Epithelial cell of proximal tubule (primary cell): ENCODE measurements around the gene UBC. TPM values are rescaled to one million over a fixed set of nuclear protein-coding genes. Genes with fewer than 3 reads are reported as not detected.
"Not testable (repeated sequence)": the region's sequence is repeated elsewhere in the genome, so short reads cannot be mapped to it uniquely, and the experiment has no call there.

Experiments
- DNase-seq: peaks from one replicate; pipeline ENCODE4 v3.0.0-alpha.2; 2011; ENCODE audit warnings: low read depth
- H3K4me3 ChIP-seq: 2 replicates; pipeline ENCODE4 v1.5.1; 2011; ENCODE audit warnings: low read depth, mild to moderate bottlenecking, low read length
- total RNA-seq: library from RNA; depleted of rRNA; stranded (reverse); fragments of >200 nt; gene quantifications from 2 replicates; pipeline ENCODE4 v1.2.3, GENCODE V29; 2015
- TF ChIP-seq, protein P1 (sequence below): conservative IDR thresholded peaks from 2 replicates; pipeline ENCODE4 v1.5.1; 2012; ENCODE audit warnings: low read depth, mild to moderate bottlenecking, low read length

UBC gene
- total RNA-seq, 1 donor from 2014 or later: 827 TPM

DNA sequence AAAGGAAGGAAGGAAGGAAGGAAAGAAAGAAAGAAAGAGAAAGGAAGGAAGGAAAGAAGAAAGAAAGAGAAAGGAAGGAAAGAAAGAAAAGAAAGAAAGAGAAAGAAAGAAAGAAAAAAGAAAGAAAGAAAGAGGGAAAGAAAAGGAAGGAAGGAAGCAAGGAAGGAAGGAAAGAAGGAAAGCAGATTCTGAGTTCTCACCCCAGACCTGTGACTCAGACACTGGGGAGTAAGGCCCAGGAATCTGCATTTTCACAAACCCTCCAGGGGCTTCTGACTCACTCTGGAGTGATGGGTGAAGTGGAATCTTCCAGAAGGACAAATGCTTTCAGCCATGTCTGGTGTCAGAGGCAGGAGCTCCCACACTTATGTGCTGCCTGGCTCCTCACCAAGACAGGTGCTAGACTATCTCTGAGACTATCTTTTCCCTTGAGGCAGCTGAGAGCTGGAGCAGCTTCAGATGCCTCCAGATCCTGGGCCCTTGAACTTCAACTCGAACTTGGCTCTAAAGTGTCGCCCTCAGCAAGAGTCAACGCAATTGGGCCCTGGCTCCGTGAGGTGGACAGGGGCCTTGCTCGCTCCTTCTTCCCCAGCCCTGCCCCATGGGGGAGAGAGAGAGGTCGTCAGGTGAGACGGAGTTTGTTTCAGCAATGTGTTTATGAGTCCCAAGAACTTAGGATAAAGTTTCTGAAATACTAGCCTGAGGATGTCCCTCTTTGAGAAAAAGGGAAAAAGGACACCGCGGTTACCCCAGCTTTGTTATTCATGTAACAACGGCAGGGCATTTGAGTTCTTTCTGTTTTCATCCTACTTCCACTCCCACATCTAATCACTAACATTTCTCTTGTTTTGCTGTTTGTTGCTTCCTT lies 31.0 kb downstream of the UBC start:
- DNase-seq: no peak
- H3K4me3 ChIP-seq: no peak overlapping the region
- TF ChIP-seq, protein P1, sequence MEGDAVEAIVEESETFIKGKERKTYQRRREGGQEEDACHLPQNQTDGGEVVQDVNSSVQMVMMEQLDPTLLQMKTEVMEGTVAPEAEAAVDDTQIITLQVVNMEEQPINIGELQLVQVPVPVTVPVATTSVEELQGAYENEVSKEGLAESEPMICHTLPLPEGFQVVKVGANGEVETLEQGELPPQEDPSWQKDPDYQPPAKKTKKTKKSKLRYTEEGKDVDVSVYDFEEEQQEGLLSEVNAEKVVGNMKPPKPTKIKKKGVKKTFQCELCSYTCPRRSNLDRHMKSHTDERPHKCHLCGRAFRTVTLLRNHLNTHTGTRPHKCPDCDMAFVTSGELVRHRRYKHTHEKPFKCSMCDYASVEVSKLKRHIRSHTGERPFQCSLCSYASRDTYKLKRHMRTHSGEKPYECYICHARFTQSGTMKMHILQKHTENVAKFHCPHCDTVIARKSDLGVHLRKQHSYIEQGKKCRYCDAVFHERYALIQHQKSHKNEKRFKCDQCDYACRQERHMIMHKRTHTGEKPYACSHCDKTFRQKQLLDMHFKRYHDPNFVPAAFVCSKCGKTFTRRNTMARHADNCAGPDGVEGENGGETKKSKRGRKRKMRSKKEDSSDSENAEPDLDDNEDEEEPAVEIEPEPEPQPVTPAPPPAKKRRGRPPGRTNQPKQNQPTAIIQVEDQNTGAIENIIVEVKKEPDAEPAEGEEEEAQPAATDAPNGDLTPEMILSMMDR: no peak

DNA sequence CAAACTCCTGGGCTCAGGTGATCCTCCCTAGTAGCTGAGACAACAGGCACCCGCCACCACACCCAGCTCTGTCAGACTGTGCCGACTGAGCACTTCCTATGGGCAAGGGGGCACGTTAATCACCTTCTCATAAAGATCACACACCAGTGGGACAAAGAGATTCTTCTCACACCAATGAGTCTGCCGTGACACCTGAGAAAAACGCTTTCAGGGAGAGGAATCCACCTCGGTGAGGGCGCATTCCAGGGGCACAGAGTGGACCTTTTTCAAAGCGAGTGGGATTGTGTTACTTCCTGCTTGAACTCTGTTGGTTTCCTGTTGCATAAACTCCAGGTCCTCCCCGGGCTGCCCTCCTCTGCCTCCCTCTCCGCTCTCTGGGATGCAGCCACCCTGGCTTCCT lies 33.3 kb downstream of the UBC start:
- no peak overlapping the region for H3K4me3 ChIP-seq
- DNase-seq: no peak
- TF ChIP-seq, protein P1: no peak

DNA sequence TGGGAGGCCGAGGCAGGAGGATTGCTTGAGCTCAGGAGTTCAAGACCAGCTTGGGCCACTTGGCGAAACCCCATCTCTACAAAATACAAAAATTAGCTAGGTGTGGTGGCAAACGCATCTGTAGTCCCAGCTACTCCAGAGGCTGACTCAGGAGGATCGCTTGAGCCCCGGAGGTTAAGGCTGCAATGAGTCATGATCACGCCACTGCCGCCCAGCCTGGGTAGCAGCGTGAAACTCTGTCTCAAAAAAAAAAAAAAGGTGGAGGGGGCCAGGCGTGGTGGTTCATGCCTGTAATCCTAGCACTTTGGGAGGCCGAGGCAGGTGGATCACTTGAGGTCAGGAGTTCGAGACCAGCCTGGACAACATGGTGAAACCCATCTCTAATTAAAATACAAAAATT lies 34.1 kb downstream of the UBC start:
- H3K4me3 ChIP-seq, DNase-seq: not testable (repeated sequence)

DNA sequence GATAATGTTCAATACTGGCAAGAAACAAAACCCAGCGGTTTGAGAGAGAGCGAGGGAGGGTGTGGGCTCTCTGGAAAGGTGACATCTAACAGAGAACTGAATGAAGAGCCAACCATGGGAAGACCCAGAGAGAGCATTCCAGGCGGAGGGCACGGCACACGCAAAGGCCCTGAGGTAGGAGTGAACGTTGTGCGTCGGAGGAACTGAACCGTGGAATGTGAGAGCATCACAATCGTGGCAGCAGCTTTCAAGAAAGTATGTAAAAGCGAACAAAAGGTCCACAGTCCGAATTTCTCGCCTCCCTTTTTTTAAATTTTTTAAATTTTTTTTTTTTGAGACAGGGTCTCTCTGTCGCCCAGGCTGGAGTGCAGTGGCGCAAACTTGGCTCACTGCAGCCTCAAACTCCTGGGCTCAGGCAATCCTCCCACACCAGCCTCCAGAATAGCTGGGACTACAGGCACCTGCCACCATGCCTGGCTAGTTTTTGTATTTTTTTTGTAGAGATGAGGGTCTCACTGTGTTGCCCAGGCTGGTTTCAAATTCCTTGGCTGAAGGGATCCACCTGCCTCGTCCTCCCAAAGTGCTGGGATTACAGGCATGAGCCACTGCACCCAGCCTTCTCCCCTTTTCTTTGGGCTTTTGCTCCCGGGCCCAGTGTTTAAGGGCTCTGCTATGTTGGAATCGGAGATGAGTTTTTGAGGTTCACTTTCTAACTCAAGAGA lies 35.5 kb downstream of the UBC start:
- no peak for DNase-seq
- TF ChIP-seq, protein P1: no peak
- H3K4me3 ChIP-seq: no peak overlapping the region

DNA sequence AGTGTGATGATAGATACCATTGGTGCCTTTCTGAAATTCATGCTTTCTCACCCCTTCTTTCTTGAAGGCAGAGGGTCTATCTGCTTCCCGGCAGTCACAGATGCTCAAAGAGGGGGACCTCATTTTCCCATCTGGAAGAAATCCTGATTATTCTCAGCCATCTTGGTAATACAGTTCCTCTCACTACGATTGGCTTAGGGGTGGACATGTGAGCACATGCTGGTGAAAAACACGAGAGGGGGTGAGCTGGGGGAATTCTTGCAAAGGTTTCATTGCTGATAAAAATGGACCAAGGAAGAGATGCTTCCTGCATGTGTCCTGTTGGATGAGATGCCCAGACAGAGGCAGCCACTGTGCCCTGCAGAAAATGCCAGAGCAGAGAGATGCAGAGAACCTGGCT lies 37.0 kb downstream of the UBC start:
- H3K4me3 ChIP-seq: no peak overlapping the region
- no peak for DNase-seq
- TF ChIP-seq, protein P1: no peak

DNA sequence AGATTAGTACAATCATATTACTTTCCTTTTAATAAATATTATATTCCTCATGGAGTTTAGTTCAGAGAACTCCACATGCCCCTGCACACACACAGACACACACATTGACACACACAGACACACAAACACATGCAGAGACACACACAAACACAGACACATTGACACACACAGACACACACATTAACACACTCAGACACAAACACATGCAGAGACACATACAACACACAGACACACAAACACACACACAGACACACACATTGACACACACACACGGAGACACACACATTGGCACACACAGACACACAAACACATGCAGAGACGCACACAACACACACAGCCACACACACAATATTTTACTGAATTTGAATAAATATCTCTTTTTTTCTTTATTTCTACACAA lies 38.3 kb downstream of the UBC start:
- no peak for DNase-seq
- no peak overlapping the region for H3K4me3 ChIP-seq
- TF ChIP-seq, protein P1: no peak

DNA sequence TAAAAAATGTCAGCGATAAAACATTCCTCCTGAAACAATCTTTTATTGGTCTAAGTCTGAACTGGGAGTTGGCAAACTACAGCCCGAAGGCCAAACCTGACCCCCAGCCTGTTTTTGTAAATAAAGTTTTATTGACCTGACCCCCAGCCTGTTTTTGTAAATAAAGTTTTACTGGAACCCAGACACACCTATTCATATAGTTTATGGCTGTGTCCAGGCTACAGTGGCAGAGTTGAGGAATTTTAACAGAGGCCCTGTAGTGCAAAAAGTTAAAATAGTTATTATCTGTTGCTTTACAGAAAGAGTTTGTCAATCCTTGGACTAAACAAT lies 38.7 kb downstream of the UBC start:
- no peak overlapping the region for H3K4me3 ChIP-seq
- no peak for DNase-seq
- TF ChIP-seq, protein P1: no peak
